ENCODE results near the gene C20orf202.

Gene C20orf202

GRCh38 chr20:1190847-1191246 is 12.4 kb upstream of the C20orf202 start:
- in situ Hi-C loops (cut with MboI; ENCODE audit: low sequenced_read_pairs, unreplicated experiment): loop anchor here (25.0 kb wide), 1 partner anchor 379 kb away; no protein-coding TSS in a partner anchor
- DNase-seq (ENCODE audit: low spot score): no peak
- no peak for TF ChIP-seq CTCF (IDR thresholded peaks at IDR 0.05; ENCODE audit: borderline replicate concordance, control extremely low read depth, extremely low read depth, insufficient read depth, missing control alignments)

- in situ Hi-C loops (cut with MboI; ENCODE audit: low sequenced_read_pairs, unreplicated experiment): loop anchor here (25.0 kb wide), 1 partner anchor 379 kb away; no protein-coding TSS in a partner anchor
- no peak for DNase-seq (ENCODE audit: low spot score)
- TF ChIP-seq CTCF (IDR thresholded peaks at IDR 0.05; ENCODE audit: borderline replicate concordance, control extremely low read depth, extremely low read depth, insufficient read depth, missing control alignments): no peak
Observed at GRCh38 chr20:1191299-1191698, 12.0 kb upstream of the C20orf202 start.

- no peak for DNase-seq (ENCODE audit: low spot score)
- TF ChIP-seq CTCF (IDR thresholded peaks at IDR 0.05; ENCODE audit: borderline replicate concordance, control extremely low read depth, extremely low read depth, insufficient read depth, missing control alignments): no peak
- in situ Hi-C loops (cut with MboI; ENCODE audit: low sequenced_read_pairs, unreplicated experiment): loop anchor here (25.0 kb wide), 1 partner anchor 383 kb away; no protein-coding TSS in a partner anchor
Observed at GRCh38 chr20:1195226-1195625, 8.0 kb upstream of the C20orf202 start.

- TF ChIP-seq CTCF (IDR thresholded peaks at IDR 0.05; ENCODE audit: borderline replicate concordance, control extremely low read depth, extremely low read depth, insufficient read depth, missing control alignments): no peak
- in situ Hi-C loops (cut with MboI; ENCODE audit: low sequenced_read_pairs, unreplicated experiment): loop anchor here (25.0 kb wide), 1 partner anchor 384 kb away; no protein-coding TSS in a partner anchor
- no peak for DNase-seq (ENCODE audit: low spot score)
Observed at GRCh38 chr20:1196634-1197033, 6.6 kb upstream of the C20orf202 start.

- in situ Hi-C loops (cut with MboI; ENCODE audit: low sequenced_read_pairs, unreplicated experiment): loop anchor here (25.0 kb wide), 1 partner anchor 386 kb away; no protein-coding TSS in a partner anchor
- no peak for TF ChIP-seq CTCF (IDR thresholded peaks at IDR 0.05; ENCODE audit: borderline replicate concordance, control extremely low read depth, extremely low read depth, insufficient read depth, missing control alignments)
Observed at GRCh38 chr20:1197801-1198200, 5.5 kb upstream of the C20orf202 start.

GRCh38 chr20:1198751-1199150 is 4.5 kb upstream of the C20orf202 start:
- in situ Hi-C loops (cut with MboI; ENCODE audit: low sequenced_read_pairs, unreplicated experiment): loop anchor here (25.0 kb wide), 1 partner anchor 386 kb away; no protein-coding TSS in a partner anchor
- no peak for DNase-seq (ENCODE audit: low spot score)
- TF ChIP-seq CTCF (IDR thresholded peaks at IDR 0.05; ENCODE audit: borderline replicate concordance, control extremely low read depth, extremely low read depth, insufficient read depth, missing control alignments): no peak

More at GRCh38 chr20:1197801-1198200, 5.5 kb upstream of the C20orf202 start:
- DNase-seq (ENCODE audit: low spot score): no peak
